Thymus (tissue), 11 donors: Measurements from ENCODE around the gene GAN. TPM values are rescaled to one million over a fixed set of nuclear protein-coding genes. Genes with fewer than 3 reads are reported as not detected.

Experiments used
- DNase-seq, 9 donors: peaks; one replicate each; pipeline ENCODE4 v3.0.0-alpha.2; 2013; ENCODE audit warnings: low spot score in 9 of 9, low read depth in 6 of 9, missing footprints in 1 of 9
- H3K27ac ChIP-seq, 2 donors: one replicate each; pipeline ENCODE4 v1.5.1; 2013; ENCODE audit warnings: control low read depth in 1 of 2, low read depth in 1 of 2, low read length in 1 of 2, mild to moderate bottlenecking in 1 of 2, moderate library complexity in 1 of 2
- H3K27me3 ChIP-seq, 2 donors: one replicate each; pipeline ENCODE4 v1.5.1; 2013; ENCODE audit warnings: low read length in 1 of 2; ENCODE audit not compliant: control insufficient read depth in 2 of 2, insufficient read depth in 1 of 2
- H3K36me3 ChIP-seq, 2 donors: one replicate each; pipeline ENCODE4 v1.5.1; 2013; ENCODE audit warnings: low read length in 1 of 2, mild to moderate bottlenecking in 1 of 2, moderate library complexity in 1 of 2; ENCODE audit not compliant: control insufficient read depth in 2 of 2, insufficient read depth in 2 of 2
- H3K4me1 ChIP-seq, 2 donors: one replicate each; pipeline ENCODE4 v1.5.1; 2013; ENCODE audit warnings: low read length in 2 of 2; ENCODE audit not compliant: control insufficient read depth in 2 of 2, insufficient read depth in 2 of 2
- H3K4me3 ChIP-seq, 2 donors: one replicate each; pipeline ENCODE4 v1.5.1; 2013; ENCODE audit warnings: low read length in 2 of 2, control low read depth in 1 of 2, mild to moderate bottlenecking in 1 of 2
- H3K9me3 ChIP-seq, 2 donors: one replicate each; pipeline ENCODE4 v1.5.1; 2013; ENCODE audit warnings: low read length in 1 of 2, mild to moderate bottlenecking in 1 of 2; ENCODE audit not compliant: control insufficient read depth in 2 of 2, insufficient read depth in 1 of 2
- WGBS: extraction: QIAGEN DNeasy Blood & Tissue Kit; methylation state at CpG from one replicate; pipeline ENCODE4 v1.1.7; 2013; 5-methylcytosine and 5-hydroxymethylcytosine counted together
- polyA plus RNA-seq: library from polyadenylated mRNA; stranded (reverse); fragments of 200-250 nt; gene quantifications from one replicate; pipeline ENCODE4 v1.2.3, GENCODE V29; 2013
- total RNA-seq: library from RNA; stranded (reverse); fragments of 120-200 nt; gene quantifications from one replicate; pipeline ENCODE4 v1.2.4, GENCODE V29; 2013
- donor health status: healthy.

GAN gene
- total and polyA plus RNA-seq, 2 donors, result 2.4 to 2.5 TPM

DNA sequence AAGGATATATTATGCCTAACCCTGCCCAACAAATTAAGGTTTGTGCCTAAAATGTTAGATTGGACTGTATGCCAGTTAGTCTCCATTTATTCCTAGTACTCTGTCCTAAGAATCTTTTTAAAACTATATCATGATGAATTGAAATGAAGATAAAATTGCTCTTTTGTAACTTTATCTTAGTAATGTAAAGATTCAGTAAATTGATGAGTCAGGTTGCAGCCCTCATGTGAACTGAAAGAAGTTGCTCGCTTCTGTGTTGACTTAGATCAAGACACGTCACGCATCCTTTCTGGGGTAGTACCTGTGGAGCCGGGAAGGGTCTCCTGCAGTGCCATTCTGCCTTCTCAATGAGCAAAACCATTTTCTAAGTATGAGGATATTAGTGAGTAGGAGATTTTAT is 63.3 kb downstream of the GAN start:
- Histone ChIP-seq H3K27me3 (no peaks in the 10 kb centered on the region), H3K9me3 (no peaks in the 10 kb centered on the region), H3K36me3 (peaks cover 9 to 11% of the 10 kb centered on the region in 2 donors), H3K4me3 (no peak overlapping the region), H3K4me1 (no peaks in the 10 kb centered on the region), H3K27ac (no peak overlapping the region)
- no peak for DNase-seq
- WGBS, result 98% methylated on average over 4 of the region's 4 CpGs

DNA sequence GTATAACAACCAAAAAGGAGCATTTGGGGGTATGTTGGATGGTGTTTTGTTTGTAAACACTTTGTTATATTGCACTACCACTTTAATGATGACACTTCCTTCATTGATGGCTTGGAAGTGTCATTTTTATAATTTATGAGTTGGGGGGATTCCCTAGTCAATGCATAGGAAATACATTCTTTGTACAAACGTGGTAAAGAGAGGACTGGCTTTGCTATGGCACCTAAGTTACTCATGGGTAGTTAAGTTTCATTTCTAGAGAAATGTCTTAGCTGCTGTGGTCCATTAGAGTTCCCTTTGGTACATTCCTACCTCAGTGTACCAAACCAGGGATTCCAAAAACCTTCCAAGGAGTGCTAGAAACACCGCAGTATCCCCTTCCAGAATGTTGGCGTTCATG is 66.2 kb downstream of the GAN start:
- Histone ChIP-seq H3K9me3 (no peaks in the 10 kb centered on the region), H3K36me3 (peaks cover 9 to 11% of the 10 kb centered on the region in 2 donors), H3K27ac (no peak overlapping the region), H3K27me3 (no peaks in the 10 kb centered on the region), H3K4me1 (no peaks in the 10 kb centered on the region), H3K4me3 (no peak overlapping the region)
- 98% methylated on average over 3 of the region's 3 CpGs for WGBS
- no peak for DNase-seq

DNA sequence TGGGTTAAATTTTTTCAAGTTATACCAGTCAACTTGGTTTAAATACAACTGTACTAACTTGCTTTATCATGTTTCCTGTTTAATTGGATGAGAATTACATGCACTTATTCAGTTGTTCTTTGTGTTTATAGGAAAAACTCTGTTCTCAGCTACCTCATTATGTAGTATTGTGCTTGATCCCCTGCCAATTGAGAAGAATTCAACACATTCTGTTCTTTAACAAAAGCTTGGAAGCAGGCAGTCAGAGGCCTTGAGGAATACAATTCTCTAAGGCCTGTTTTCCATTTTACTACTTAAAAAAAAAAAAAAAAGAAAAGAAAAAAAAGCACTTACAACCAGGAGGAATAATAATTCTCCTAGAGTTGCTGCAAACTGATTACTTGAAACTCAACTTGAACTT is 69.2 kb downstream of the GAN start:
- H3K9me3 ChIP-seq, result no peaks in the 10 kb centered on the region
- H3K27ac ChIP-seq, result no peak overlapping the region
- H3K27me3 ChIP-seq, result no peaks in the 10 kb centered on the region
- DNase-seq, result no peak
- H3K4me3 ChIP-seq, result no peak overlapping the region
- no peaks in the 10 kb centered on the region for H3K4me1 ChIP-seq
- no peaks in the 10 kb centered on the region for H3K36me3 ChIP-seq

DNA sequence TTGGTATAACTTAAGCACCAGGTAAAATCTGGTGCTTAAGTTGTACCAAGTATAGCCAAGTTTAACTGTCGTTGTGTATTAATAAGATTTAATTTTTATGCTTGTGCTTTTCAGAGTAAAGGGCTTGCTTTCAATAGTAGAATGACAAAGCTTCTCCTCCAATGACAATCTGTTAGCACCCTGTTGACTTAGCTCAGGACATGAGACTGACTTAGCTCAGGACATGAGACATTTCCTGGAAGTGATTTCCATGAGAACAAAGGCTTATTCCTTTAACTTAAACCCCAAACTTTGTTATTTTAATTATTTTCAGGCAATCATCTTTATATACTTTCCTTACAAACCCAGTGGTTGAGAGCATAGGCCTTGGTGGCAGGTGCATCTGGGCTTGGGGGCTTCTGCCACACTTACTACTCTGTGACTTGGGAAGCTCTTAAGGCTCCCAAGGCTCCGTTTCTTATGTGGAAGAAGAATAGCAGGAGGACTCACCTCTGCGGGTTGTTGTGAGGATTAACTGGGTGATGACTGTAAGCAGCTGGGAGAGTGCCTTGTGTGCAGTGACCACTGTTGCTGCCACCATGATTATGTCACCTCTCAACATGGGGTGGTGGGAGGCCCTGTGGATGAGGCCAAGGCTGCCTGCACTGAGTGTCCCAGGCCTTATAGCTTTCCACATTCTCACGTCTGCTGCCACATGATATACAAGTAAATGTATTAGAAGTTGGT is 70.4 kb downstream of the GAN start:
- WGBS, result 98% methylated on average over 4 of the region's 4 CpGs
- Histone ChIP-seq H3K27me3 (no peaks in the 10 kb centered on the region), H3K4me1 (no peaks in the 10 kb centered on the region), H3K9me3 (no peaks in the 10 kb centered on the region), H3K27ac (no peak overlapping the region), H3K36me3 (peaks cover 0 to 6% of the 10 kb centered on the region in 2 donors), H3K4me3 (no peak overlapping the region)
- no peak for DNase-seq

DNA sequence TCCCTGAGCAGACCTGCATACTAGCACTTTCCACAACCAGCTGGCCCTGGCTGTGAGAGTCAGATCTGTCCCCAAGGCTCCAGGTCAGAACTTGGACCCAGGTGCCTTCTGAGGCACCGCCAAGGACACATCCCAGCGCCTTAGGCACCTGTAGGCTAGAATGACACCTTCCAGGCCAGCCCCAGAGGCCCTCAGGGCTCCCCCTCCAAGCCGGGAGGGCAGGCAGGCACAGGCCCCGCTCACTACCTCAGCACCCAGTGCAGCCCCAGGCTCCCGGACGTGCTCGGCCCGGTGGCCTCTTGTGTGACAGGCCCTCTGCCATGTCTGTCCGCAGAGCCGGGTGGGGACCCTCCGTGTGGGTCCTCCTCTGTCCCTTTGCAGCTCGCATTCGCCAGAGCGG is 73.6 kb downstream of the GAN start:
- Histone ChIP-seq H3K4me1 (no peaks in the 10 kb centered on the region), H3K27me3 (no peaks in the 10 kb centered on the region), H3K36me3 (peaks cover 4 to 16% of the 10 kb centered on the region in 2 donors), H3K27ac (no peak overlapping the region), H3K9me3 (no peaks in the 10 kb centered on the region), H3K4me3 (no peak overlapping the region)
- 99% methylated on average over 14 of the region's 14 CpGs for WGBS
- no peak for DNase-seq

DNA sequence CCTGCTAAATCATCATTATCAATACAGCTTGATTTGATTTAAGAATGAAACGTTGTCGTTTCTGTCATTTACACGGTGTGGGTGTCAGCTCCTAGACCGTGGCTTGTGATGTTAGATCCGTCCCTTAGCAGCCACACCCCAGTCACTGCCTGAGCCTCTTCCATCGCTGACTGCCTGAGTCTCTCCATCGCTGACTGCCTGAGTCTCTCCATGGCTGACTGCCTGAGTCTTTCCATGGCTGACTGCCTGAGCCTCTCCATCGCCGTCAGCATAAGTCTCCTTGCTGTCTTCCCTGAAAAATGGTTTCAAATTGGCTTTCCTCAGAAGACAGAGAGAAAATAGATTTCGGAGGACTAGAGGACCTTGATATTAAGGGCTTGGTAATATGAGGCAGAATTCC is 76.1 kb downstream of the GAN start:
- H3K4me1 ChIP-seq, result no peaks in the 10 kb centered on the region
- no peak for DNase-seq
- no peaks in the 10 kb centered on the region for H3K9me3 ChIP-seq
- H3K4me3 ChIP-seq, result no peak overlapping the region
- peaks cover 4 to 16% of the 10 kb centered on the region in 2 donors for H3K36me3 ChIP-seq
- H3K27me3 ChIP-seq, result no peaks in the 10 kb centered on the region
- WGBS, result 99% methylated on average over 10 of the region's 10 CpGs
- H3K27ac ChIP-seq, result no peak overlapping the region

DNA sequence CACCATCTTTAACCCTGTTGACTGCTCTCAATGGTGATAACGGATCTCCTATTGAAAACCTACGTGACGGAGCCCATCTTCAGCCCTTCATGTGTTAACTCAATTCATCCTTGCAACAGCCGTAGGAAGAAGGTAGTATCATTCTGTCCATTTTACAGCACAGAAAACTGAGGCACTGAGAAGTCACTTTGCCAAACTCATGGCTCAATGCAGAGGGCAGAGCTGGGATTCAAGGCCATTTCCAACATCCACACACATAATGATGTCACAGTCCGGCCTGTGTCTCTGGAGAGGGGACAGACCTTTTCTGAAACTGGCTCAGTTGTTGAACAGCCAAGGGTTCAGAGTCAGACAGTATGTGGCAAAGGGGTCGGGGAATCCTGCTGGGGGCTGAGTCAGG is 77.2 kb downstream of the GAN start:
- Histone ChIP-seq H3K36me3 (peaks cover 4 to 16% of the 10 kb centered on the region in 2 donors), H3K4me1 (no peaks in the 10 kb centered on the region), H3K27me3 (no peaks in the 10 kb centered on the region), H3K9me3 (no peaks in the 10 kb centered on the region), H3K4me3 (no peak overlapping the region), H3K27ac (no peak overlapping the region)
- no peak for DNase-seq
- 99% methylated on average over 6 of the region's 6 CpGs for WGBS

DNA sequence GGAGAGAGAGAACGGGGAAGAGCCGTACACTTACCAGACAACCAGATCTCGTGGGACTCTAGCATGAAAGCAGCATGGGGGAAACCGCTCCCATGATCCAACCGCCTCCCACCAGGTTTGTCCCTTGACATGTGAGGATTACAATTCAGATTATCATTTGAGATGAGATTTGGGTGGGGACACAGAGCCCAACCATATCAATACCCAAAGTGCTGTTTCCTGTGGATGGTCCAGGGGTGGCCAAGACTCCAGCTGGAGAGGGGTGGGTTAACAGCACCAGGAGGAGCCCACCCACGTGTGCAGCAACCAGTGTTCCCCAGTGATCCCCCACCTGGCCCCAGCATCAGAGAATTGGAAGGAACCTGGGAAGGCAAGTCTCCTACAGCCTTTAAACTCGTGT is 79.7 kb downstream of the GAN start:
- Histone ChIP-seq H3K4me3 (no peak overlapping the region), H3K36me3 (peaks cover 4 to 12% of the 10 kb centered on the region in 2 donors), H3K4me1 (no peaks in the 10 kb centered on the region), H3K9me3 (no peaks in the 10 kb centered on the region), H3K27ac (no peak overlapping the region), H3K27me3 (no peaks in the 10 kb centered on the region)
- WGBS, result 95% methylated on average over 7 of the region's 7 CpGs
- no peak for DNase-seq

DNA sequence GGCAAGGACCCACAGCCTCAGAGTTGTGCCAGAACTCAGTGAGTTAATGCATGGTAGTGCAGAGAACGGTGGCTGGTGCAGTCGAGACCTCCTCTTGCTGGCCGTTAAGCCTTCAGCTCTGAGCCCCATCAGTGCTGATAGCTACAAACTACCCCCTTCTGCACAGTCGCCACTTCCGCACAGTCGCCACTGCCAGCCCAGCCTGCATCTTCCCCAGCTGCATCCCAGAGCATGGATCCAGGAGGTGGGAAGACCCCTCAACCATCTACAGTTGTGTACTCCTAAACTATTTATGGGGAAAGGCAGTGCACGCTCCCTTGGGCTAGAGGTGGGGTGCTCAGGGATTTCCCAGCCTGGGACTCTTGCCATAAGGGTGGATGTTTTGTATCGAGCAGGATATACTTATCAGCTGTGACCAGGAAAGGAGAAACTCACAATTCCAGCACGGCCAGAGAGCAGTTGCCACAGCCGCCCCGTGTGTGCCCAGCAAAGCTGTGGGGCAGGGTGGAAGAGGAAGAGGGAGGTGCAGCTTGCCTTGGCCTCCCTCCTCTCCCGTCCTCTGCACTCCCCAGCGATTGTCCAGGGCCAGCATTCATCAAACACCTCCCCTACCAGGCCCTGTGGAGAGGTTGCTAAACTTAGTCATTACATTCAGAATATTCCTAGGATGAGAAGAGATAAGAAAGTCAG is 80.3 kb downstream of the GAN start:
- 89% methylated on average over 13 of the region's 13 CpGs for WGBS
- H3K4me3 ChIP-seq, result no peak overlapping the region
- peaks cover 4 to 10% of the 10 kb centered on the region in 2 donors for H3K36me3 ChIP-seq
- no peaks in the 10 kb centered on the region for H3K27me3 ChIP-seq
- no peak for DNase-seq
- no peak overlapping the region for H3K27ac ChIP-seq
- peaks cover 0 to 5% of the 10 kb centered on the region in 2 donors for H3K9me3 ChIP-seq
- H3K4me1 ChIP-seq, result no peaks in the 10 kb centered on the region
